HG03103 (cell line): ENCODE results near the gene SLC25A1.

Experiments used
- ATAC-seq: cut with Tn5 transposase; IDR thresholded peaks from one replicate; pipeline ENCODE4 v1.9.1; 2021; ENCODE audit warnings: low read depth; ENCODE audit not compliant: unreplicated experiment

Gene SLC25A1

DNA sequence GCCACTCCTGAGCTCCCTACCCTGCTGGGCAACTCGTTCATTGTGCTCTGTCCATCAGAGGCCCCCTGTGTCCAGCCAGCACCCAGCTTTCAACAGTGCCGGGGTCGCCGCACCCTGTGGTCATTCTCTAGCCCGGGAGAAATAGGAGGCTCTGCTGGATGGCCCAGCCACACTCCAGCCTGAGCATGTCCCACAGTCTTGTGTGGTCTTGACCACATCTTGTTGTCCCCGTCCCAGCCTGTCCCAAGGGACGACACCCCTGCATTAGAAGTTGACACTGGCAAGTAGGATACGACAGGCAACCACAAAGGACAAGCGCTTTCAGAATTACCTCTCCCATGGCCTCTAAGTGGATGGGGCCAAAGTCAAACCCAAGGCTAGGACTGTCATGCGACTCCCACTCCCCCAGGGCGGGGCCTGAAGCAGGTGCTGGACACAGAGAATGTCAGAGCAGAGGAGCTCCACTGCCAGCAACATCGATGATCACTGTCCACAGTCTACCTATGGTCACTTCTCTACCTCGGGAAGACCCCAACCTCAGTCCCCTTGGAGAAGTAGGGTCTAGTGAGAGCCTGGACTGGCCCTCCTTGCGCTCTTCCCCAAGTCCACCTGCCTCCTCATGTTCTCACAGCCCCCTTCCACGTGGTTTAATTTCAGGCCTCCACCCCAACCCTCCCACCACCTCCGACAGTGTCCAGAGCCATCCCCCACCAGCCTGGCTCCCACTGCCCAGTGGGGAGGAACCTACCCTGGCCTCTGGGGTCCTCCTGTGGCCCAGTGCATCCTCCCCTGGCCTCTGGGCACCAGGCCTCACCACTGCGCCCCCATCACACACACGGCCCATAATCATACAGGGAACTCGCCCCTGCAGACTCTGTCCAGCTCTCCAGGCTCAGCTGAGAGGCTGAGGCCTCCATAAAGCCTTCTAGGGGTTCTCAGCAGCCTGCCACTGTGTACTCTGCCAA is 51.9 kb downstream of the SLC25A1 start:
- no peak for ATAC-seq
